ENCODE results near the gene ETFA.

- TF ChIP-seq EP300 (IDR thresholded peaks at IDR 0.05; ENCODE audit: borderline replicate concordance) (no peak), YY1 (IDR thresholded peaks at IDR 0.05; ENCODE audit: low read depth) (no peak), FOXM1 (IDR thresholded peaks at IDR 0.05; ENCODE audit: borderline replicate concordance, low read depth) (no peak), NFIC (IDR thresholded peaks at IDR 0.05) (no peak), REST (IDR thresholded peaks at IDR 0.05; ENCODE audit: low read depth) (no peak), CREB1 (IDR thresholded peaks at IDR 0.05; ENCODE audit: low read depth) (no peak), TAF1 (IDR thresholded peaks at IDR 0.05; ENCODE audit: low read depth) (no peak), RAD21 (IDR thresholded peaks at IDR 0.05; ENCODE audit: low read depth) (no peak), MAX (IDR thresholded peaks at IDR 0.05) (no peak), ZBTB7A (IDR thresholded peaks at IDR 0.05; ENCODE audit: low read depth) (no peak), CEBPB (IDR thresholded peaks at IDR 0.05) (no peak), TEAD4 (IDR thresholded peaks at IDR 0.05) (no peak)
Measured at GRCh38 chr15:76221085-76221767, 90.0 kb downstream of the ETFA start.
